WTC11 (cell line): ENCODE measurements around the gene TSPAN2. TPM values are rescaled to one million over a fixed set of nuclear protein-coding genes. Genes with fewer than 3 reads are reported as not detected.

Experiments used
- ATAC-seq: fragments of 200-7000 bp; cut with Tn5 transposase; 2 replicates; pipeline ENCODE4 v1.10.0; 2021; ENCODE audit warnings: mild to moderate bottlenecking, moderate library complexity
- CTCF ChIA-PET: fragments of 300-600 bp; sonication (Branson Sonifier 250); formaldehyde crosslinking; loops from one replicate; lab custom pipeline; 2021; ENCODE audit warnings: antibody characterized with exemption; lab: Charles Lee
- POLR2A ChIA-PET: fragments of 350-600 bp; sonication (Branson Sonifier 250); formaldehyde crosslinking; loops from one replicate; lab custom pipeline; 2021; ENCODE audit warnings: antibody characterized with exemption; lab: Charles Lee
- DNase-seq: peaks from one replicate; pipeline ENCODE4 v3.0.0; 2021; ENCODE audit warnings: low spot score
- H3K27ac Mint-ChIP-seq: 2 replicates; pipeline ENCODE4 v1.8.0; 2021; ENCODE audit warnings: mixed read lengths
- H3K27me3 Mint-ChIP-seq: 2 replicates; pipeline ENCODE4 v1.8.0; 2021; ENCODE audit warnings: low read depth, mild to moderate bottlenecking, moderate library complexity, mixed read lengths
- H3K36me3 Mint-ChIP-seq: 2 replicates; pipeline ENCODE4 v1.8.0; 2021; ENCODE audit warnings: mixed read lengths
- H3K4me1 Mint-ChIP-seq: 2 replicates; pipeline ENCODE4 v1.8.0; 2022; ENCODE audit warnings: mixed read lengths
- H3K4me3 Mint-ChIP-seq: 2 replicates; pipeline ENCODE4 v1.8.0; 2021; ENCODE audit warnings: mild to moderate bottlenecking, moderate library complexity, mixed read lengths
- H3K9me3 Mint-ChIP-seq: 2 replicates; pipeline ENCODE4 v1.8.0; 2021; ENCODE audit warnings: mixed read lengths
- ATF3 ChIP-seq: sonication (generic); formaldehyde crosslinking; conservative IDR thresholded peaks from 2 replicates; pipeline ENCODE4 v1.8.1; 2022; ENCODE audit warnings: mild to moderate bottlenecking, missing genetic modification reagents
- CTCF ChIP-seq: fragments of 200-600 bp; IDR thresholded peaks from 2 replicates; pipeline ENCODE4 v1.8.0; 2022; ENCODE audit warnings: antibody characterized with exemption
- E2F4 ChIP-seq: sonication (generic); formaldehyde crosslinking; IDR thresholded peaks from 2 replicates; pipeline ENCODE4 v1.8.1; 2022; ENCODE audit warnings: low read depth, mild to moderate bottlenecking, moderate library complexity, missing genetic modification reagents, borderline replicate concordance
- ETV6 ChIP-seq: sonication (generic); formaldehyde crosslinking; IDR thresholded peaks from 2 replicates; pipeline ENCODE4 v1.8.1; 2022; ENCODE audit warnings: mild to moderate bottlenecking, missing genetic modification reagents
- FOXJ3 ChIP-seq: sonication (generic); formaldehyde crosslinking; IDR thresholded peaks from 2 replicates; pipeline ENCODE4 v1.9.0; 2021; ENCODE audit warnings: missing genetic modification reagents, mild to moderate bottlenecking, borderline replicate concordance
- GABPB1 ChIP-seq: sonication (generic); formaldehyde crosslinking; IDR thresholded peaks from 2 replicates; pipeline ENCODE4 v1.8.1; 2023; ENCODE audit warnings: mild to moderate bottlenecking, missing genetic modification reagents
- IRF1 ChIP-seq: sonication (generic); formaldehyde crosslinking; IDR thresholded peaks from 2 replicates; pipeline ENCODE4 v1.8.0; 2023; ENCODE audit warnings: missing genetic modification reagents
- JUN ChIP-seq: sonication (generic); formaldehyde crosslinking; IDR thresholded peaks from 2 replicates; pipeline ENCODE4 v1.8.0; 2023; ENCODE audit warnings: mild to moderate bottlenecking, missing genetic modification reagents
- MAX ChIP-seq: sonication (generic); formaldehyde crosslinking; IDR thresholded peaks from 2 replicates; pipeline ENCODE4 v1.8.0; 2022; ENCODE audit warnings: mild to moderate bottlenecking, missing genetic modification reagents
- NR3C1 ChIP-seq: sonication (generic); formaldehyde crosslinking; conservative IDR thresholded peaks from 2 replicates; pipeline ENCODE4 v1.8.1; 2023; ENCODE audit warnings: low read depth, mild to moderate bottlenecking, missing genetic modification reagents
- RELA ChIP-seq: sonication (generic); formaldehyde crosslinking; IDR thresholded peaks from 2 replicates; pipeline ENCODE4 v1.8.1; 2022; ENCODE audit warnings: missing genetic modification reagents, mild to moderate bottlenecking, borderline replicate concordance
- STAT6 ChIP-seq: sonication (generic); formaldehyde crosslinking; conservative IDR thresholded peaks from 2 replicates; pipeline ENCODE4 v1.8.1; 2023; ENCODE audit warnings: mild to moderate bottlenecking, low read depth, missing genetic modification reagents, moderate library complexity
- TCF7 ChIP-seq: sonication (generic); formaldehyde crosslinking; IDR thresholded peaks from 2 replicates; pipeline ENCODE4 v1.8.0; 2022; ENCODE audit warnings: mild to moderate bottlenecking, low read depth, missing genetic modification reagents, moderate library complexity
- TEAD4 ChIP-seq: sonication (generic); formaldehyde crosslinking; IDR thresholded peaks from 2 replicates; pipeline ENCODE4 v1.8.0; 2022; ENCODE audit warnings: mild to moderate bottlenecking, missing genetic modification reagents
- ZBTB21 ChIP-seq: sonication (generic); formaldehyde crosslinking; IDR thresholded peaks from 2 replicates; pipeline ENCODE4 v1.8.1; 2023; ENCODE audit warnings: mild to moderate bottlenecking, missing genetic modification reagents, borderline replicate concordance
- ZNF138 ChIP-seq: sonication (generic); formaldehyde crosslinking; conservative IDR thresholded peaks from 2 replicates; pipeline ENCODE4 v1.8.1; 2022; ENCODE audit warnings: mild to moderate bottlenecking, moderate library complexity, missing genetic modification reagents
- ZNF423 ChIP-seq: fragments of 250-450 bp; sonication (Bioruptor Pico); IDR thresholded peaks from 2 replicates; pipeline ENCODE4 v2.1.2; 2022; ENCODE audit warnings: mild to moderate bottlenecking, moderate library complexity
- total RNA-seq: library from RNA; stranded (reverse); gene quantifications from 3 replicates; pipeline ENCODE4 v1.2.3, GENCODE V29; 2021
- TF ChIP-seq, protein P1 (sequence below): sonication (generic); formaldehyde crosslinking; IDR thresholded peaks from 2 replicates; pipeline ENCODE4 v1.8.0; 2023; ENCODE audit warnings: mild to moderate bottlenecking, missing genetic modification reagents

Gene TSPAN2
- total RNA-seq, 1 experiment from 2014 or later, result 12.0 TPM

- no peaks in the 10 kb centered on the region for H3K36me3 Mint-ChIP-seq
Observed at GRCh38 chr1:115052454-115053083, 36.7 kb downstream of the TSPAN2 start.

DNA sequence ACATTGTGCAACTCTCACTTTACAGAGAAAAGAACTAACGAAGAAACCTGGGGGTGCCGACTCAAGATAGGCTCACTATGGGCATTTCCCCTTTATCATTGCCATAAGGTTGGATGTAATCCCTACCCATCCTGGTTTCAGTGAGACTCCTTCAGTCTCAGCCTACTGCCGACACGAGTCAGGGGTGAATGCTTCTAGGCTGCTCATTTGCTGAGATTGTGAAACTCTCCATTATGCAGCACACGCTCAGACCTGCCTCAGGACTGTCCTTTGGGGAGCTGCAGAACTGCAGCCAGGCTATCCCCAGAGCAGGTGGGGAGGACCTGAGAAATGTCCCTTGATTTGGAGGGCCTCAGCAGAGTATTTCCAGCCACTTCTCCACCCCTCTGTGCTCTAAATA is 37.5 kb downstream of the TSPAN2 start:
- ATAC-seq, result no peak
- no peak for DNase-seq

More at GRCh38 chr1:115052454-115053083, 36.7 kb downstream of the TSPAN2 start:
- TF ChIP-seq CTCF (peak; percentile 74), MAX (CRISPR knock-in tag) (no peak)
- TF ChIP-seq, all 79 proteins: peak for 1
- Mint-ChIP-seq H3K27me3 (no peaks in the 10 kb centered on the region), H3K9me3 (no peaks in the 10 kb centered on the region), H3K4me1 (no peaks in the 10 kb centered on the region; the same call in 1 of the 2 replicates), H3K4me3 (no peak overlapping the region), H3K27ac (no peak overlapping the region)
- ChIA-PET POLR2A (no interaction called here), CTCF (interaction anchor here (0.6 to 2.8 kb wide), 45 partner anchors 9 to 577 kb away, joined by 3 to 36 read pairs (median 4); partner anchors contain the start of genes CSDE1, TSHB and TSPAN2)
- peak; percentile 94 for ATAC-seq
- DNase-seq, result peak; percentile 73

More for the DNA sequence above, 37.5 kb downstream of the TSPAN2 start:
- ChIA-PET CTCF (interaction anchor here (1.0 to 2.8 kb wide), 10 partner anchors 10 to 61 kb away, joined by 4 to 36 read pairs (median 10); partner anchors contain the start of gene TSPAN2), POLR2A (no interaction called here)
- H3K4me1 Mint-ChIP-seq, result peaks cover under 1% of the 10 kb centered on the region
- no peak overlapping the region for H3K4me3 Mint-ChIP-seq
- H3K9me3 Mint-ChIP-seq, result peaks cover 5% of the 10 kb centered on the region
- no peaks in the 10 kb centered on the region for H3K36me3 Mint-ChIP-seq
- no peak for TF ChIP-seq TEAD4 (CRISPR knock-in tag)
- no peak for TF ChIP-seq FOXJ3
- no peak for TF ChIP-seq E2F4 (CRISPR knock-in tag)
- no peak for TF ChIP-seq RELA (CRISPR knock-in tag)
- TF ChIP-seq ETV6 (CRISPR knock-in tag), result no peak
- TF ChIP-seq JUN (CRISPR knock-in tag), result no peak
- TF ChIP-seq ATF3, result no peak
- TF ChIP-seq CTCF, result no peak
- TF ChIP-seq, protein P1, sequence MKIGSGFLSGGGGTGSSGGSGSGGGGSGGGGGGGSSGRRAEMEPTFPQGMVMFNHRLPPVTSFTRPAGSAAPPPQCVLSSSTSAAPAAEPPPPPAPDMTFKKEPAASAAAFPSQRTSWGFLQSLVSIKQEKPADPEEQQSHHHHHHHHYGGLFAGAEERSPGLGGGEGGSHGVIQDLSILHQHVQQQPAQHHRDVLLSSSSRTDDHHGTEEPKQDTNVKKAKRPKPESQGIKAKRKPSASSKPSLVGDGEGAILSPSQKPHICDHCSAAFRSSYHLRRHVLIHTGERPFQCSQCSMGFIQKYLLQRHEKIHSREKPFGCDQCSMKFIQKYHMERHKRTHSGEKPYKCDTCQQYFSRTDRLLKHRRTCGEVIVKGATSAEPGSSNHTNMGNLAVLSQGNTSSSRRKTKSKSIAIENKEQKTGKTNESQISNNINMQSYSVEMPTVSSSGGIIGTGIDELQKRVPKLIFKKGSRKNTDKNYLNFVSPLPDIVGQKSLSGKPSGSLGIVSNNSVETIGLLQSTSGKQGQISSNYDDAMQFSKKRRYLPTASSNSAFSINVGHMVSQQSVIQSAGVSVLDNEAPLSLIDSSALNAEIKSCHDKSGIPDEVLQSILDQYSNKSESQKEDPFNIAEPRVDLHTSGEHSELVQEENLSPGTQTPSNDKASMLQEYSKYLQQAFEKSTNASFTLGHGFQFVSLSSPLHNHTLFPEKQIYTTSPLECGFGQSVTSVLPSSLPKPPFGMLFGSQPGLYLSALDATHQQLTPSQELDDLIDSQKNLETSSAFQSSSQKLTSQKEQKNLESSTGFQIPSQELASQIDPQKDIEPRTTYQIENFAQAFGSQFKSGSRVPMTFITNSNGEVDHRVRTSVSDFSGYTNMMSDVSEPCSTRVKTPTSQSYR (CRISPR knock-in tag), result no peak
- no peak for TF ChIP-seq NR3C1 (CRISPR knock-in tag)
- TF ChIP-seq ZNF138 (CRISPR knock-in tag), result no peak
- TF ChIP-seq STAT6 (CRISPR knock-in tag), result no peak
- no peak for TF ChIP-seq ZBTB21 (CRISPR knock-in tag)
- no peak for TF ChIP-seq IRF1 (CRISPR knock-in tag)
- no peak for TF ChIP-seq GABPB1
- no peak for TF ChIP-seq TCF7 (CRISPR knock-in tag)
- TF ChIP-seq ZNF423 (CRISPR knock-in tag), result no peak
- H3K27ac Mint-ChIP-seq, result no peak overlapping the region
- H3K27me3 Mint-ChIP-seq, result no peaks in the 10 kb centered on the region
